ENCODE results near the gene SERPINC1. TPM values are rescaled to one million over a fixed set of nuclear protein-coding genes. Genes with fewer than 3 reads are reported as not detected.
"Not testable (repeated sequence)": the region's sequence is repeated elsewhere in the genome, so short reads cannot be mapped to it uniquely, and the experiment has no call there.

The SERPINC1 gene
- total RNA-seq, 1 donor from 2014 or later = 3.7 TPM

GRCh38 chr1:173946380-173946921 lies 29.3 kb upstream of the SERPINC1 start:
- H3K27me3 ChIP-seq = no peaks in the 10 kb centered on the region
- H3K9me3 ChIP-seq = no peaks in the 10 kb centered on the region
- TF ChIP-seq, protein P1, sequence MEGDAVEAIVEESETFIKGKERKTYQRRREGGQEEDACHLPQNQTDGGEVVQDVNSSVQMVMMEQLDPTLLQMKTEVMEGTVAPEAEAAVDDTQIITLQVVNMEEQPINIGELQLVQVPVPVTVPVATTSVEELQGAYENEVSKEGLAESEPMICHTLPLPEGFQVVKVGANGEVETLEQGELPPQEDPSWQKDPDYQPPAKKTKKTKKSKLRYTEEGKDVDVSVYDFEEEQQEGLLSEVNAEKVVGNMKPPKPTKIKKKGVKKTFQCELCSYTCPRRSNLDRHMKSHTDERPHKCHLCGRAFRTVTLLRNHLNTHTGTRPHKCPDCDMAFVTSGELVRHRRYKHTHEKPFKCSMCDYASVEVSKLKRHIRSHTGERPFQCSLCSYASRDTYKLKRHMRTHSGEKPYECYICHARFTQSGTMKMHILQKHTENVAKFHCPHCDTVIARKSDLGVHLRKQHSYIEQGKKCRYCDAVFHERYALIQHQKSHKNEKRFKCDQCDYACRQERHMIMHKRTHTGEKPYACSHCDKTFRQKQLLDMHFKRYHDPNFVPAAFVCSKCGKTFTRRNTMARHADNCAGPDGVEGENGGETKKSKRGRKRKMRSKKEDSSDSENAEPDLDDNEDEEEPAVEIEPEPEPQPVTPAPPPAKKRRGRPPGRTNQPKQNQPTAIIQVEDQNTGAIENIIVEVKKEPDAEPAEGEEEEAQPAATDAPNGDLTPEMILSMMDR (IDR thresholded peaks at IDR 0.05) = no peak
- no peak overlapping the region for H3K4me3 ChIP-seq
- no peak for DNase-seq (ENCODE audit: low spot score in 2 of 2)
- no peaks in the 10 kb centered on the region for H3K4me1 ChIP-seq
- no peak overlapping the region for H3K27ac ChIP-seq
- H3K36me3 ChIP-seq = peaks cover 83 to 93% of the 10 kb centered on the region in 2 donors
- intact Hi-C loops (cut with DNase I) = no loop called here

DNA sequence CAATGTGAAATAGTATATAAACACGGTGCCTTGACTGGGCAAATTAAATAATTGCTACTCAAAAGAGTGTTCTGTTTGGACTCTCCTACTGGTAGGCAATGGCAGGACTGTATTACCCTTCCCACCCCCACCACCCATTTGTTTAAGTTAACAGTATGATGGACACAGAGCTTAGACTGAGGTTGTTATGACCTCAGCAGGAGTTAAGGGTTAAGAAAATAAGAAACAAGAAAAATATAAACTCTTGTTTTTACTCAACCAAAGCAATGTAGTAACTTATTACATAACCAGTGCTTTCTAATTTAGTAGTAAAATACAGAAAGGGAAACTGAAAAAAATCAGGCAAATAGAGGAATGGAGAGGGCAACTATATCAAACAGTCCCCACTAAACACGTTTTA lies 19.9 kb upstream of the SERPINC1 start:
- Histone ChIP-seq H3K36me3 (peaks cover 41 to 70% of the 10 kb centered on the region in 2 donors), H3K4me3 (no peak overlapping the region)

GRCh38 chr1:173934440-173934839 lies 17.3 kb upstream of the SERPINC1 start:
- DNase-seq (ENCODE audit: low spot score in 2 of 2) = no peak
- Histone ChIP-seq H3K4me3 (no peak overlapping the region), H3K4me1 (no peaks in the 10 kb centered on the region), H3K9me3 (no peaks in the 10 kb centered on the region), H3K36me3 (peaks cover 18 to 44% of the 10 kb centered on the region in 2 donors), H3K27ac (no peak overlapping the region), H3K27me3 (no peaks in the 10 kb centered on the region)
- intact Hi-C loops (cut with DNase I) = no loop called here
- TF ChIP-seq, protein P1 (IDR thresholded peaks at IDR 0.05) = no peak

More for the DNA sequence above, 19.9 kb upstream of the SERPINC1 start:
- Histone ChIP-seq H3K9me3 (no peaks in the 10 kb centered on the region), H3K4me1 (no peaks in the 10 kb centered on the region), H3K27me3 (no peaks in the 10 kb centered on the region), H3K27ac (no peak overlapping the region)
- intact Hi-C loops (cut with DNase I) = no loop called here
- TF ChIP-seq, protein P1 (IDR thresholded peaks at IDR 0.05) = no peak
- DNase-seq (ENCODE audit: low spot score in 2 of 2) = no peak

- H3K27me3 ChIP-seq; H3K4me3 ChIP-seq; DNase-seq (ENCODE audit: low spot score in 2 of 2); H3K27ac ChIP-seq; intact Hi-C loops (cut with DNase I); H3K4me1 ChIP-seq; H3K9me3 ChIP-seq: not testable (repeated sequence)
- H3K36me3 ChIP-seq = peaks cover 0 to 14% of the 10 kb centered on the region in 2 donors
Observed at GRCh38 chr1:173930541-173930940, 13.4 kb upstream of the SERPINC1 start.

DNA sequence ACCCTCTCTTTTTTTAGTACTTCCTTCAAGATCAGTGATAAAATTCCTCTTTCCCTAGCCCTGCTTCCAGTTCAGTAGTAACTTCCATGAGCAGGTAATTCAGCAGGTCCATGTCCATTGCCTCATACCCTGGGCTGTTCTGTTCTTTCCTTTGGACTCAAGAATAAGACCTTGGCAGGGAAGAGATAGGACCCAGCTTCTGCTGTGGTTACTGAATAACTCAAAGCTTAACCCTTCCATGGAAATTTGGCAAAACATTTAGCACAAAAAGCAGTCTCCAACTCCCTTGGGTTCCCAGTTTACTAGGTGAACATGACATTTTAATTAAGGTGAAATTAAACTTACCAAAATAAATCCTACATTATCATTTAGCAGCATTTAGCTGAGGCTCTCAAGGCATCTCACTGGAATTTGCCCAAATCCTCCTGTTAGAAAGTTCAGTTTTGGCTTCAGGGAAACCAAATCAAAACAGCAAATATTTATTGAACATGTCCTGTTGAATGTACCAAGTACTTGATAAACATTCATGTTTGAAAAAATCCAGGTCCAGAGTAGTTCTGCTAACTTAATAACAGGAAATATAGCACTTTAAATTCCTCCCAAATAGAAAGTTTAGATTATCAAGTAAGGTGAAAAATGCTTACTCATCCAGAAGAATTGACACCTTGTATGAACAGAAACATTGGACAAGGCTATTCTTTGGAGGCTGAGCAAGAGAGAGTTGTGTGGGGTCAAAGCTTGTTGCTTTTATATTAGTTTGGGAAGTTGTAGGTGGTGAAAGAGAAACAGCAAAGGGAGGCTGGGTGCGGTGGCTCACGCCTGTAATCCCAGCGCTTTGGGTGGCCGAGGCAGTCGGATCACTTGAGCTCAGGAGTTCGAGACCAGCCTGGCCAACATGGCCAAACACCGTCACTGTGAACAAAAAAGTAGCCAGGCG lies 8.4 kb upstream of the SERPINC1 start:
- H3K27me3 ChIP-seq = no peaks in the 10 kb centered on the region

More for the DNA sequence above, 8.4 kb upstream of the SERPINC1 start:
- Histone ChIP-seq H3K36me3 (no peaks in the 10 kb centered on the region), H3K27ac (no peak overlapping the region), H3K4me1 (no peaks in the 10 kb centered on the region), H3K4me3 (no peak overlapping the region), H3K9me3 (no peaks in the 10 kb centered on the region)
- intact Hi-C loops (cut with DNase I) = no loop called here
- no peak for DNase-seq (ENCODE audit: low spot score in 2 of 2)
- TF ChIP-seq, protein P1 (IDR thresholded peaks at IDR 0.05) = no peak
